GM19397 (cell line): ENCODE data around the gene GALNT2.

Source experiments
- ATAC-seq: cut with Tn5 transposase; IDR thresholded peaks from one replicate; pipeline ENCODE4 v1.9.1; 2021; ENCODE audit warnings: mild to moderate bottlenecking, moderate library complexity; ENCODE audit not compliant: unreplicated experiment

Gene GALNT2

DNA sequence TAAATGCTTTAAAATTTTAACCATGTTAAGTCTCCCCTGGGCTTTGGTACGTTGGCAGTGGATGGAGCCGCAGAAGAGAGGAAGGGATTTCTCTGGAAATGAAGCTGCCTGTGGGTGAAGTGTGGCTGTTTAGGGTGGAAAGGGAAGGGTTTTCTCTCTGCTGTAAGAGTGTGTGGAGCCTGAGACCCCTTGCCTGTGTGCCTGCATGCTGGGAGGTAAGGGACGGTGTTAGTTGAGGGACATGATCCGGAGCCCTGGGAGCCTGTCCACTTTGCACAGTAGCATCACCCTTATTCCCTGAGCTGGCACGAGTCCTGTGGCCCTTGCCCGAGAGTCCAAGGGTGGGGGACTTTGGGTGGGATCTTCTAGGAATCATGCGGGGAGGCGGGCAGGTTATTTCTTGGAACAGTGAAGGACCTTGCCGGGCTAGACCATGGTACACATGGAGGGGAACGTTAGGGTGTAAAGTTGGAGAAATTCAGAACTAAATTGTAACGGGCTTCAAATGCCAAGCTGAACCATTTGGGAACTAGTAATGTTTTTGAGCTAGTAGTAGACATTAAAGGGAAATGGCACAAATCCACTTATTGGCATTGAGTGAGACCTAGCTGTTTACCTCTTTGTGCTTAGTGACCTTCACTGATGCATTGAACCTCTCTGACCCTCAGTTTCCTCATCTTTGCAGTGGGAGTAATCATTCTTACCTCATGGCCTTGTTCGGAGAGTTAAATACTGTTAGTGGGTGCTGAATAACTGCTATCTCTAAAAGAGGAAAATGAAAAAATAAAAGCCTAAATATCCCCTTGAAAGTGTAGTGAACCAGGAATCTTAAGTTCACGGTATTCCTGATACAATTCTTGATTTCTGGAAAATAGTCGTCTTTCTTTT is 3.5 kb downstream of the GALNT2 start:
- ATAC-seq = no peak

DNA sequence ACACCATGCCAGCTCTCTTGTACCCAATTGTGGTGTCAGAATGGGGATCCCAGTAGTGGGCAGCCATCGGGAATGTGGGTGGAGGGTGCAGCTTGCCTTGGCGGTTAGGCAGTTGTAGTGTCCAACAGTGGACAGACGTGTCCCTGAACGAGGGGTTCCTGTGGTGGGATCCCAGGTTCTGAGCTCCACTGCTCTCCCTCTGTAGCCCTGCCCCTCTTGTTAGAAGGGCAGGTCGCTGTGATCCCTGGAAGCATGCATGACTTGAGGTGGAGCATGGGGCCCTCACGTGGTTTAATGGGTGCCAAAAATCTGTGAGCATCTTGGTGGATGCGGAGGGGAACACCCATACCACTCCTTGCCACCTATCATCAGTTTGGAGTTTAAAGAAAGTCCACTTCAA is 4.3 kb downstream of the GALNT2 start:
- ATAC-seq = no peak

DNA sequence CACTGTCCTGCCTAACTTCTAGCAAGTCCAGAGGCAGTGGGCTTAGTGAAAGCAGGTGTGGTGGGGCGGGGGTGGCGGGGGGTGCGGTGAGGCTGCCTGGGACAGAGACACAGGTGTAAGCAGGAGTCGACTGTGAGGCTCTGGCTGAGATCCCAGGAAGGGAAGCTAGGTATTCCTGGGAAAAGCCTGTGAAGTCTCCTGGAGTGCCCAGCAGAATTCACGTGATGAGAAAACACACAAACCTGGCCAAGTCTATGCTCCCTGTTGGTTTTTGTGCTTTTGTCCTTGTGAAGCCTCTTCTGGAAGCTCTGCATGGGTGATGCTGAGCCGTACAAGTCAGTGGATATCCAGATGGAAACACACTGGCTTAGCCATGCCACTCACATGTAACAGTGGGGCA is 5.3 kb downstream of the GALNT2 start:
- ATAC-seq = no peak

DNA sequence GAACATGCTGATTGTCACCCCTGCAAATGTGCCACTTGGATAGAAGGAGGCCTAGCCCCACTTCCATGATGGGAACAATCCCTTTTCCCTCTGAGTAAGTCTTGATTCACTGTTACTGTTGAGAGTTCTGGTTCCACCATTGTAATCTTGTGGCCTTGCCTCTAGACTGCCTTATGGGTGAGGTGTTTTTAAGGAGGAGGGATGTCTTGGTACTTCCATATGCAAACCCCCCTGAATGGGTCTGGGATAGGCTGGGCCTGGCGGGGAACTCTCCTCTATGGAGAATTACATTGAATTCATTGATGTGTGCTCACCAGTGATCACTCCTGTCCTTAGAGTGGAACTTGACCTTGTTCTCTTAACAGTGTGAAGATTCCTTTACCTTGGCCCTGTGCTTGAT is 5.8 kb downstream of the GALNT2 start:
- ATAC-seq = no peak

DNA sequence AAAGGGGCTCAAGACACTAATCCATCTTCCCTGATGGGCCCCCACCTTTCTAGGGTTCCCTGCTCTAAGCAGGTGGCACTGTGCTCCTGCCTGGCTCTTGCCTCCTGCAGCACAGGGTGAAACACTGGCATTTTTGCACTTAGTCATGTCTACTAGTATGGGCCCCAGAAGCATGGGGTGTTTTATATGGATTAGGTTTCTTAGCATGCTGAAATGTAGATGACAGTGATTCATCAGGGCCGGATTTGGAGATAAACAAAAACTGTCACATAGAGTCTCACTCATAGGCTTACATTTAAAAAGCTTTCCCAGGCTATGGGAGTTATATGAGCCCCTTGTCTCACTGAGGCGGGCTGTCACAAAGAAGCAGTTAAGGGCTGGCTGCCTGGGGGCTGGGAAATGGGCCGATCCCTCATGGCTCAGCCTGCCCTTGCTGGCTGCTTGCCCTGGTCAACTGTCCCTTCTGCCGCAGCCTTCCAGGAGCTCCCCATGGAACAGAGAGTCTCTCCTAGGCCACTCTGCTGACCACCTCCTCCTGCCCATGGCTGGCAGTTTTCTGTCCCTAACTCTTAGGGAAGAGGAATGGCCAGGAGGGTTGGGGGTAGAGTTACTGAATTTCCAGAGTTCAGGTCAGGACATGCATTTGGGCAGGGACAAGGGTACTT is 6.5 kb downstream of the GALNT2 start:
- ATAC-seq = no peak

DNA sequence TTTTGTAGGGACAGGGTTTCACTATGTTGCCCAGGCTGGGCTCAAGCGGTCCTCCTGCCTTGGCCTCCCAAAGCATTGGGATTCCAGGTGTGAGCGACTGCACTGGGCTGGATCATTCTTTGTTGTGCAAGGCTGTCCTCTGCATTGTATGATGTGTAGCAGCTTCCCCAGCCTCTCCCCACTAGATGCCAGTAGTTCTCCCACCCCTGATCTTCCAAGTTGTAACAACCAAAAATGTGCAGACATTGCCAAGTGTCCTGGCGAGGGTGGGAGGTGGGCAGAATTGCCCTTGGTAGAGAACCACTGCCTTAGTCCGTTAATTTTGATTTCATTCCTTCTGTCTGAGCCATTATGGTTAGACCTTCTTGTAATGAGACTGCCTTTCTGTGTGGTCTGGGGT is 7.2 kb downstream of the GALNT2 start:
- ATAC-seq = no peak

DNA sequence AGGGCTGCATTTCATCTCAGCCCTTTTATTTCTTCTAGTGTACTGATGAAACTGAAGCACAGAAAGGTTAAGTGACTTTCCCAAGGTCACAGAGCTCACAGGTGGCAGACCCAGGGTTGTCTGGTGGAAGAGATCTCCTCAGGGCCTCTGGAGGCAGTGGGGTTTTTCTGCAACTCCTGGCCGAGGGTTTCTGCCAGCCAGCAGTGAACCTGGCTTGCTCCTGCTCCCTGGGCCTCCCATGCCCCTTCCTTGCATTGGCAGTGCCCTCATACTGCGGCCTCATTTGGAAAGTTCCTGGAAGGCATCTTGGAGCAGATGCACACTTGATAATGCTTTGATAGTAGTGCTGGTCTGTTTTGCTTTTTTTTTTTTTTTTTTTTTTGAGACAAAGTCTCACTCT is 7.7 kb downstream of the GALNT2 start:
- no peak for ATAC-seq

DNA sequence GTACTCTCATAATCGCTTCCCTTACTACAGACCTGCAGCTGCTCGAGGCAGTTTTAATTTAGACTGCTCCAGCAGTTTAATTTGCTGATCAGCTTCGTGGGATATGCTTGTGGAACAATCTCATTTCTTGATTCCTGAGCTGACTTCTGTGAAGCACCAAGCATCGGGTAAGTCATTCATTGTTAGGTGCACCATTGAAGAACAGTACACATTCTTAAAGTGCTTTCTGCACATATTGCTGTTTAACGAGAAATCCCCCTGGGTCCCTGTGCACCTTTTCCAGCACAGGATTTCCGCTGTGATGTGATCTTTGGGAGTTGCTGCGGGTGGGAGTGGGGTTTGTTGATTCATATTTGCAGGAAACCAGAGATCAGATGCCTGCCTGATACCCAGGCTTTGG is 9.1 kb downstream of the GALNT2 start:
- ATAC-seq = no peak

DNA sequence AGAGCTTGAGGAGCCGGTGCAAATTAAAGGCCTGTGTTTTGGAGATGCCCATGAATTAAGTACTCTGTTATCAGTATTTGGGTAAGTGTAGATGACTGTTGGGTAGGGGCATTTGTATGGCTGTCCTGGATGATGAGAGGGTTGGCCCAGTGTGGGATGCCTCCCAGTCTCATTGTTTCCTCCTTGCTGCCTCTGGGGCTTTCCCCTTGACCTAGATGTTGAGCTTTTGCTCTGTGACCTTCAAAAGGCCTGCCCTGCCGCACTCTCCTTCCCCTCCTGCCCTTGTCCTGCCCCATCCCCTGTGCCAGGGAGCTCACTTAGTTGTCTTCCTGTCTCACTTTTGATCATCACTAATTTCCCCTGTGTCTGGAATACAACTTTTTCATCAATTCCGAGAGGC is 10.0 kb downstream of the GALNT2 start:
- no peak for ATAC-seq

DNA sequence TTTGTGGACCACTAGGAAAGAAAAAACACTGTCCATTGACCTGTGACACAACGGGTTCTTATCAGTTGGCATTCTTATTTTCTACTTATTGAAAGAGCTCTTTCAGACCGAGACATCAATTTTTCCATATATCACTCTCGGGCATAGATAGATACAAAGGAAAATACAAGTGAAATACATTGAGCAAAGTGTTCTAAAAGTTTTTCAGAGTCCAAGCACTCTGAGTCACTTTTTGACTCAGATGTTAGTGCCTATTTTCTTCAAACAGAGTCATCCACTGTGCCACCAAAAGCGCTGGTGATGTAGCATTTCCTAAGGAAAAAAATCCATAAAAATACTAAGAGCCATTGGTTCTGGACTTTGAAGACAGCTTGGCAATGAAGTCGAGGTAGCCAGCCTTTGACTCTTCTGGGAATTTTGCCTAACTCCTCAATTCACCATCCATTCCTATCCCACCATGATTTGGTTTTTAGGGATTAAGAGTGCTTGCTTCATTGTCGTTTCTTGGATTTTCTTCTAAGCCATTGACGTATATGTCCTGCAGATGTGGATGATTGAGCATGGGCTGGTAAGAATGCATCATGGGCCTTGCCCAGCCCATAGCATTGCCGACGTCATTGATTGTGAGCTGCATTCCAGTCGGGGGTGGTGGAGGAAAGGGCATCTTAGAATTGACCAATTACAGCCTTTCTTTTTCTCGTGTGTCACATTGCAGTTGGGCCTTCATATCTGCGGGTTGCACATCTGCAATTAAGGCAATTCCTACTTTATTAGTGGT is 10.6 kb downstream of the GALNT2 start:
- ATAC-seq = no peak

DNA sequence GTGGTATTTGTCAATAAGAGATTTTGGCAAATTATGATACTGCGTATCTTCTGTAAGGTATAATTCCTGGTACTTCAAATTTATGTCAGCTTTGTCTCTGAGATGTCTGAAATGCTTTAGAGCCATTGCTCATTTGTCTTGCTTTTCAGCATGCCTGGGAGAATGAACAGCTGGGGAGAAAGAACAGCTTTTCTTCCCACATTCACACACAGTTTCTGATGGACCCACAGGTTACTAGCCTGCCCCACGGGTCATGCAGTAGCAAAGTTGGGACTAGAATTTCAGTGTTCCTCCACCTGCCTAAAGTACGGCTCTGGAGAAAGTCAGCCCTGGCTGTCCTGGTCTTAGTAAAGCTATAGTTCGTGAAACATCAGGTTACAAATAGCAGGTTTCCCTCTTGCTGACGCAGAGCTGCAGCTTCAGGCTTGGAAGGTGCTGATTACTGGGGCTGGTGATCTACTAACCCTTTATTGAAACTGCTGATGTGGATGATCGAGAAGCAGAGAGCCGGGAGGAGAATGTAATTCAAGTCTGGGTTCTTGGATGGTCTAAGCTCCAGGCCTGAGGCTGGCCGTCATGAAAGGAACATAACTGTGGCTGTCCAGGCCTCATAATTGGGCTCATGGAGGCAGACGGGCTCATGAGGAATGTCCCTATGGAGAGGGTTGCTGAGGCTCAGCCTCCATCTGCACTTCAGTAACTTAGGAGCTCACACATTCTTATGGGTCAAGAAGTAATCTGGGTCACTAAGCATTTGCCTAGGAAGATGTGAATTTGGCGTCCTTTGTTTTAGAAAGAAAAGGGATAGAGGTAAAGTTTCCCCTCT is 12.4 kb downstream of the GALNT2 start:
- no peak for ATAC-seq

DNA sequence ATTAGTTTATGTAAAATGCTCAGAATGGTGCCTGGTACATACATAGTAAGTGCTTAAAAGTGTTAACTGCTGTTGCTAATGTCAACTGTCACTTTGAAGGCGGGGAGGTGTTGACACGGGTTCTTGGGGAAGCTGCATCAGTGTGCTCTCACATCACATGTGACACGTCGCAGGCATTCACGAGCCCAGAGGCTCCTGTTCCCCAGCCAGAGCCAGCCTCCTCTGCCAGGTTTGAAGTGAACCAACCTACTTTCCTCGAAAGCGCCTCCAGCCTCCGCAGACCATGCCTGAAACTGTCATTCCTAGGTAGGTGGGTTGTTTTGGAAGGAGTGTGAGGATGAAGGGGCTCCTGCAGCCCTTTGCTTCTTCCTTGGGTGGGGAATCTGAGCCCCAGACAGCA is 13.8 kb downstream of the GALNT2 start:
- no peak for ATAC-seq

DNA sequence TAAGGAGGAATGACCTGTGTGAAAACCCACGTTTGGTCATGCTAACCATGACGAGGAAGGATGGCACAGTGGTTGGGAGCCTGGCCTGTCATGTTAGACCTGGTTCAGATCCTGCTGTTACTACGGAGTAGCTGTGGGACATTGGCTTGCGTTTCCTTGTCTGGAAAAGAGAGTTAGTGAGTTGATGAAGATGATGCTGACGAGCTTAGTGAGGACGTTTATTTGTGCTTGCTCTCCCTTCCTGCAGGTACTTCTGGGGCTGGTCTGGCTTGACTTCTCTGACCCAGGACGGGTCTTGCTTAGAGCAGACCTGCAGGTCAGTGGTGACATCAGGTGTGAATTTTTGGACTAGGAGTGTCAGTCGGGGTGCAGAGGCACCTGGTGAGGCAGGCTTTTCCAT is 14.7 kb downstream of the GALNT2 start:
- ATAC-seq = no peak

DNA sequence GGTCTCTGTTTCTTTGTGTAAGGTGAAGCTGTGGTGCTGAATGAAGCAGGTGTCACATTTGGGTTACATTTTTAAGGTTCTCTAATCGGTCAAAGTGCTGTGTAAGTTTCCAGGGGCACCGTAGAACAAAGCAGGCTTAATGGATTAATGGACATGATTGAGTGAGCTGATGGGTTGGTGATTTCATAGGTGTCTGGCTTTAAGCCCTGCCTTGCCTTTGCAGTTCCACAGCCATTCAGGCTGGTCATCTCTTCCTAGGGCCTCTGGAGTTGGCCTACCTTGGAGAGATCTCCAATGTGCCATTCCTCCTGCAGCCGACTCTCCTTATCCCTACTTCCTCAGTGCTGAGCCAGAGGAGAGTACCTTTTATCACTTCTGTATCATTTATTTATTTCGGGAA is 15.2 kb downstream of the GALNT2 start:
- ATAC-seq = no peak

DNA sequence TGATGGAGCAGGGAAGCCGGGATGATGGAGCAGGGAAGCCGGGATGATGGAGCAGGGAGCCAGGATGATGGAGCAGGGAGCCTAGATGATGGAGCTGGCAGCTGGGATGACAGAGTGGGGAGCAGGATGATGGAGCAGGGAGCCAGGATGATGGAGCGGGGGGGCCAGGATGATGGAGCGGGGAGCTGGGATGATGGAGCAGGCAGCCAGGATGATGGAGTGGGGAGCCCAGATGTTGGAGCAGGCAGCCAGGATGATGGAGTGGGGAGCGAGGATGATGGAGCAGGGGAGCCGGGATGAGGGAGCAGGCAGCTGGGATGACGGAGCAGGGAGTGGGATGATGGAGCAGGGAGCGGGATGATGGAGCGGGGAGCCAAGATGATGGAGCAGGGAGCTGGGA is 16.0 kb downstream of the GALNT2 start:
- ATAC-seq = no peak

DNA sequence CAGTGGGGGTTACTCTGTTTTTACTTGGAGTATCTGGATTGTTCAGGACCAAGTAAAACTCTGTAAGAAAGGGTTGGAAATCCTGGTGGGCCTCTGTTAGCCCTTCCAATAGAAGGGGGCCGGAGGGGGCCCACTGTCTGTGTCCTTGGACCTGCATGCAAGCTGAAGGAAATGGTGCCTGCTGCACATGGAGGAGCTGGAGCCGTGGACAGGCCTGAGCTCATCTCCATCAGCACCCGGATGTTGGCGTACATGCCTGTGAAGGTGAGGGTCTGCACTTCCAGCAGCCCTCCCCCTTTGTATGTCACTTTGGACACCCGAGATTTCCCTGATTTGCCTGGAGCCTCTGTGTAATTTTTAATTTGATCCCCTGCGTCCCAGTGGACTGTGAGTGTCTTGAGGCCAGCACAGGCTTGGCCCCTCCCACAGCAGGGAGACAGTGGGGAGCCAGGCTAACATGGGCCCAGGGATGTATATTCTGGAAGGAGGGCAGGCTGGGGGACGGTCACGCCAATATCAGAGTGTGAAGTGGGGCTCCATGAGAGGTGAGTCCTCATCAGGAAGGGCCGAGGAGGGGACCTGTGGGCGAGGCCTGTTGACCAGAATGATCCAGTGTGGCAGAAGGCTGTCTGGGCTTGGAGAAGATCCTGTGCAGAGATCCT is 16.8 kb downstream of the GALNT2 start:
- no peak for ATAC-seq

DNA sequence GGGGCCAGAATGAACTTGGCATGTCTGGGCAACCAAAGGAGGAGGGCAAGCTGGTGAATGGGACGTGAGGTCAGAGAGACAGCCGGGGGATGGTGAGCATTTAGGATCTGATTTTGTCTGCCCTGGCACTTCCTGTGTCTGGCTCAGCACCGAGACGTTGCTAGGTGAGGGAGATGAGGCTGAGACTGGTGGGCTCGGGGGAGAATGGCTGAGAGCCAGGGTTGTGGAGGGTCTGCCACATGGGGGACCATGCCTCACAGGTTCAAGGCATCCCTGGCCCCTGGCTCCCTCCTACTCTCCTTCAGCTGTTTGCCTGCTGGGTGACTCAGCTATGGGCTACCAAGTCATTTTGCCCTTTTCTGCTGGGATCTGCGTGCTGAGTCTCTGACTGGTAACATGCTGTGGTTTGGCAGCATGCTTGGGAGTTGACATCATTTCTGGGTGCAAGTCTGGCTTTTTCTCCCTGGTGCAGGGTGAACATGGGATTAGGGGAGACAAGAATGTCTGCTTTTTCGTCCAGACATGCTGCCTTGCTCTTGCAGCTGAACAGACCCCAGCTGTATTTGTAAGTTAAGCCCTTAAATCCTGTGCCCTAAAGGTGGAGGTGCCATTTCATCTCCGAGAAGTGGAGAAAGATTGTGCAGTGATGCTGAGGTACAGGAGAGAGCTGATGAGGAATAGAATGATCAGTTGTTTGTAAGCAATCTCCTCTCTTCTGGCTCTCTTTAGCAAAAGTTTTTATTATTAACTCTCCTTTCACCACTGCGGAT is 17.6 kb downstream of the GALNT2 start:
- ATAC-seq = no peak

DNA sequence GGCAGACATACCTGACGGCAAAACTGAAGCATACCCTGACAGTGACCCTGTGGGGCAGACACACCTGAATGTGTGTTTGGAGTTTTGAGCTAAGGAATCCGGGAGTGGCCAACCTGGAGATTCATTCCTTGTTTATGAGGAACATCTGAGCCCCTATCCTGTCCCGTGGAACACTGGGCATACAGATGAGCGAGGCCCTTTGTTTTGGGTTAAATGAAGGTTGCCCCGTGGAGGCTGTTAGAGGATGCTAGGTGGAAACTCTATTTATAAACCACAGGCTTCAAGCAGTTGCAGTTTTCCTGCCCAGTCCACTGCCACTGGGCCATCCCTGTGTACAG is 18.1 kb downstream of the GALNT2 start:
- ATAC-seq = no peak

DNA sequence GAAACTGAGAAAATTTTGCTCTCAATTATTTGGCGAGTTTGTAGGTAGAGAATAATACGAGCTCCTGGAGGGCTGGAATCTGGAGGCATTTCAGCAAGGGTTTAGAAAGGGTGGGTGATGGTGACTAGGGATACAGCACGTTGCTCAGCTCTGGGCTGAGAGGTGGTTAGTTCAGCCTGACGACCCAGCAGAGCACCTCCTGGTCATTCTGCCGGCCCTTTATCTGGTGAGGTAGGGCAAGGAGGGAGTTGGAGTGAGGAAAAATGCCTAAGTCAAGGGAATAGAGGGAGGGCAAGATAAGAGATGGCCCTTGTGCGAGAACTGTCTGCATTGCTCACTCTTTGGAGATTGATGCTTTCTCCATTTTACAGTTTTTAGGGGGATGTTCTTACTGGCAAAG is 19.1 kb downstream of the GALNT2 start:
- ATAC-seq = no peak
